ENCODE measurements around the gene AKAP6.

GRCh38 chr14:32384464-32384863 is 55.4 kb downstream of the AKAP6 start:
- TF ChIP-seq CTCF (IDR thresholded peaks at IDR 0.05) = no peak
- TF ChIP-seq POLR2A (IDR thresholded peaks at IDR 0.05) = no peak
- TF ChIP-seq EP300 (IDR thresholded peaks at IDR 0.05) = no peak
